ENCODE results near the gene NTSR2.

DNA sequence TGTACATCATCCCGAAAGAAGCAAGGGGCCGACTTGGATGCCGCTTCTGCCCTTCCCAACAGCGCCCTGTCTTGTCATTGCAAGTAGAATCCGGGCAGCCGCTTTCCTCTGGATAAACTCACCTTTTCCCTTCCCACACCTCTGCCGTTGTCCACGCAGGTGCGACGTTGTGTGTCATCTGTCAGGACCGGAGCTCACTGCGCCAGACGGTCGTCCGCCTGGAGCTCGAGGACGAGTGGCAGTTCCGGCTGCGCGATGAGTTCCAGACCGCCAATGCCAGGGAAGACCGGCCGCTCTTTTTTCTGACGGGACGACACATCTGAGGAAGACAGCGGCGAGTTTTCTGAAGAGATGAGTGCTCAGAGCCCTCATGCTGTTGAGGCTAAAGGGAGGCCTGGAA lies 29.9 kb downstream of the NTSR2 start:
- TF ChIP-seq, protein P1, sequence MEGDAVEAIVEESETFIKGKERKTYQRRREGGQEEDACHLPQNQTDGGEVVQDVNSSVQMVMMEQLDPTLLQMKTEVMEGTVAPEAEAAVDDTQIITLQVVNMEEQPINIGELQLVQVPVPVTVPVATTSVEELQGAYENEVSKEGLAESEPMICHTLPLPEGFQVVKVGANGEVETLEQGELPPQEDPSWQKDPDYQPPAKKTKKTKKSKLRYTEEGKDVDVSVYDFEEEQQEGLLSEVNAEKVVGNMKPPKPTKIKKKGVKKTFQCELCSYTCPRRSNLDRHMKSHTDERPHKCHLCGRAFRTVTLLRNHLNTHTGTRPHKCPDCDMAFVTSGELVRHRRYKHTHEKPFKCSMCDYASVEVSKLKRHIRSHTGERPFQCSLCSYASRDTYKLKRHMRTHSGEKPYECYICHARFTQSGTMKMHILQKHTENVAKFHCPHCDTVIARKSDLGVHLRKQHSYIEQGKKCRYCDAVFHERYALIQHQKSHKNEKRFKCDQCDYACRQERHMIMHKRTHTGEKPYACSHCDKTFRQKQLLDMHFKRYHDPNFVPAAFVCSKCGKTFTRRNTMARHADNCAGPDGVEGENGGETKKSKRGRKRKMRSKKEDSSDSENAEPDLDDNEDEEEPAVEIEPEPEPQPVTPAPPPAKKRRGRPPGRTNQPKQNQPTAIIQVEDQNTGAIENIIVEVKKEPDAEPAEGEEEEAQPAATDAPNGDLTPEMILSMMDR (IDR thresholded peaks at IDR 0.05), result no peak
- no peak for TF ChIP-seq POLR2A (IDR thresholded peaks at IDR 0.05)
